ENCODE results near the gene RNU7-1.

GRCh38 chr12:6954316-6955107, 10.9 kb downstream of the RNU7-1 start:
- no peak for TF ChIP-seq EZH2 (optimal IDR thresholded peaks at IDR 0.05; ENCODE audit: low read depth, low read length)
- TF ChIP-seq, protein P1, sequence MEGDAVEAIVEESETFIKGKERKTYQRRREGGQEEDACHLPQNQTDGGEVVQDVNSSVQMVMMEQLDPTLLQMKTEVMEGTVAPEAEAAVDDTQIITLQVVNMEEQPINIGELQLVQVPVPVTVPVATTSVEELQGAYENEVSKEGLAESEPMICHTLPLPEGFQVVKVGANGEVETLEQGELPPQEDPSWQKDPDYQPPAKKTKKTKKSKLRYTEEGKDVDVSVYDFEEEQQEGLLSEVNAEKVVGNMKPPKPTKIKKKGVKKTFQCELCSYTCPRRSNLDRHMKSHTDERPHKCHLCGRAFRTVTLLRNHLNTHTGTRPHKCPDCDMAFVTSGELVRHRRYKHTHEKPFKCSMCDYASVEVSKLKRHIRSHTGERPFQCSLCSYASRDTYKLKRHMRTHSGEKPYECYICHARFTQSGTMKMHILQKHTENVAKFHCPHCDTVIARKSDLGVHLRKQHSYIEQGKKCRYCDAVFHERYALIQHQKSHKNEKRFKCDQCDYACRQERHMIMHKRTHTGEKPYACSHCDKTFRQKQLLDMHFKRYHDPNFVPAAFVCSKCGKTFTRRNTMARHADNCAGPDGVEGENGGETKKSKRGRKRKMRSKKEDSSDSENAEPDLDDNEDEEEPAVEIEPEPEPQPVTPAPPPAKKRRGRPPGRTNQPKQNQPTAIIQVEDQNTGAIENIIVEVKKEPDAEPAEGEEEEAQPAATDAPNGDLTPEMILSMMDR (IDR thresholded peaks at IDR 0.05; ENCODE audit: low read length), result no peak
